Head of caudate nucleus (tissue), 42 donors: ENCODE data around the gene PIP4K2B.
A peak's percentile ranks its signal among the peaks of the same experiment; 100 is the strongest.

Experiments
- DNase-seq, 42 donors: peaks; one replicate each; pipeline versions ENCODE4 v3.0.0 to v3.0.0-alpha.2; 2020 to 2021; ENCODE audit warnings: mixed read lengths in 7 of 42
- intact Hi-C: fragments of 100-400 bp; cut with DNase I; formaldehyde crosslinking; loops from one replicate; pipeline ENCODE4 v1.15.0; 2022

PIP4K2B gene

GRCh38 chr17:38748892-38749222 is 50.5 kb downstream of the PIP4K2B start:
- intact Hi-C loops: loop anchor here (5.0 kb wide), 1 partner anchor 48 kb away; the partner anchor contains the start of gene PIP4K2B
- DNase-seq: no peak

- peak; percentile 68 to 96 (median 88) for DNase-seq
- intact Hi-C loops: loop anchor here (5.0 kb wide), 1 partner anchor 49 kb away; the partner anchor contains the start of gene PIP4K2B
Observed at GRCh38 chr17:38748149-38748891, 51.0 kb downstream of the PIP4K2B start, which contains the start of gene PCGF2. Gene PCGF2, minus strand, starts transcription at chr17:38748336. Its CDS starts 7,934 bp downstream, at chr17:38740402.

- intact Hi-C loops: loop anchor here (5.0 kb wide), 1 partner anchor 50 kb away; the partner anchor contains the start of gene PIP4K2B
- peak in 4 of 42 donors; percentile 22 to 37 (median 35) for DNase-seq
Observed at GRCh38 chr17:38747463-38748148, 51.8 kb downstream of the PIP4K2B start.

- intact Hi-C loops: loop anchor here (5.0 kb wide), 1 partner anchor 50 kb away; the partner anchor contains the start of gene PIP4K2B
- DNase-seq: no peak
Observed at GRCh38 chr17:38746849-38747462, 52.4 kb downstream of the PIP4K2B start.

- intact Hi-C loops: loop anchor here (5.0 kb wide), 1 partner anchor 51 kb away; the partner anchor contains the start of gene PIP4K2B
- DNase-seq: no peak
Observed at GRCh38 chr17:38746004-38746848, 53.1 kb downstream of the PIP4K2B start.

GRCh38 chr17:38745545-38745944 is 53.8 kb downstream of the PIP4K2B start:
- intact Hi-C loops: loop anchor here (5.0 kb wide), 1 partner anchor 52 kb away; the partner anchor contains the start of gene PIP4K2B
- no peak for DNase-seq

- intact Hi-C loops: no loop called here
- DNase-seq: peak in 20 of 42 donors; percentile 31 to 75 (median 52)
Observed at GRCh38 chr17:38743556-38744171, 55.7 kb downstream of the PIP4K2B start.

- intact Hi-C loops: no loop called here
- no peak for DNase-seq
Observed at GRCh38 chr17:38742411-38743308, 56.7 kb downstream of the PIP4K2B start.

- intact Hi-C loops: no loop called here
- DNase-seq: no peak
Observed at GRCh38 chr17:38741921-38742410, 57.4 kb downstream of the PIP4K2B start.

GRCh38 chr17:38741461-38741860 is 57.9 kb downstream of the PIP4K2B start:
- intact Hi-C loops: no loop called here
- no peak for DNase-seq

GRCh38 chr17:38740806-38741205 is 58.5 kb downstream of the PIP4K2B start:
- intact Hi-C loops: no loop called here
- no peak for DNase-seq

GRCh38 chr17:38740044-38740443 is 59.3 kb downstream of the PIP4K2B start:
- no peak for DNase-seq
- intact Hi-C loops: no loop called here

- intact Hi-C loops: loop anchor here (10.0 kb wide), 1 partner anchor 185 kb away; no protein-coding TSS in a partner anchor
- DNase-seq: no peak
Observed at GRCh38 chr17:38739305-38739704, 60.1 kb downstream of the PIP4K2B start.

GRCh38 chr17:38738686-38739085 is 60.7 kb downstream of the PIP4K2B start:
- no peak for DNase-seq
- intact Hi-C loops: loop anchor here (10.0 kb wide), 1 partner anchor 184 kb away; no protein-coding TSS in a partner anchor

- DNase-seq: no peak
- intact Hi-C loops: loop anchor here (10.0 kb wide), 1 partner anchor 183 kb away; no protein-coding TSS in a partner anchor
Observed at GRCh38 chr17:38738007-38738662, 61.2 kb downstream of the PIP4K2B start.
